Thymus (tissue), 11 donors: ENCODE measurements around the gene SBDS. TPM values are rescaled to one million over a fixed set of nuclear protein-coding genes. Genes with fewer than 3 reads are reported as not detected.
"Not testable (repeated sequence)": the region's sequence is repeated elsewhere in the genome, so short reads cannot be mapped to it uniquely, and the experiment has no call there.

Source experiments
- DNase-seq, 9 donors: peaks; one replicate each; pipeline ENCODE4 v3.0.0-alpha.2; 2013; ENCODE audit warnings: low spot score in 9 of 9, low read depth in 6 of 9, missing footprints in 1 of 9
- H3K27ac ChIP-seq, 2 donors: one replicate each; pipeline ENCODE4 v1.5.1; 2013; ENCODE audit warnings: control low read depth in 1 of 2, low read depth in 1 of 2, low read length in 1 of 2, mild to moderate bottlenecking in 1 of 2, moderate library complexity in 1 of 2
- H3K27me3 ChIP-seq, 2 donors: one replicate each; pipeline ENCODE4 v1.5.1; 2013; ENCODE audit warnings: low read length in 1 of 2; ENCODE audit not compliant: control insufficient read depth in 2 of 2, insufficient read depth in 1 of 2
- H3K36me3 ChIP-seq, 2 donors: one replicate each; pipeline ENCODE4 v1.5.1; 2013; ENCODE audit warnings: low read length in 1 of 2, mild to moderate bottlenecking in 1 of 2, moderate library complexity in 1 of 2; ENCODE audit not compliant: control insufficient read depth in 2 of 2, insufficient read depth in 2 of 2
- H3K4me1 ChIP-seq, 2 donors: one replicate each; pipeline ENCODE4 v1.5.1; 2013; ENCODE audit warnings: low read length in 2 of 2; ENCODE audit not compliant: control insufficient read depth in 2 of 2, insufficient read depth in 2 of 2
- H3K4me3 ChIP-seq, 2 donors: one replicate each; pipeline ENCODE4 v1.5.1; 2013; ENCODE audit warnings: low read length in 2 of 2, control low read depth in 1 of 2, mild to moderate bottlenecking in 1 of 2
- H3K9me3 ChIP-seq, 2 donors: one replicate each; pipeline ENCODE4 v1.5.1; 2013; ENCODE audit warnings: low read length in 1 of 2, mild to moderate bottlenecking in 1 of 2; ENCODE audit not compliant: control insufficient read depth in 2 of 2, insufficient read depth in 1 of 2
- whole genome bisulfite sequencing: extraction: QIAGEN DNeasy Blood & Tissue Kit; methylation state at CpG from one replicate; pipeline ENCODE4 v1.1.7; 2013; 5-methylcytosine and 5-hydroxymethylcytosine counted together
- polyA plus RNA-seq: library from polyadenylated mRNA; stranded (reverse); fragments of 200-250 nt; gene quantifications from one replicate; pipeline ENCODE4 v1.2.3, GENCODE V29; 2013
- total RNA-seq: library from RNA; stranded (reverse); fragments of 120-200 nt; gene quantifications from one replicate; pipeline ENCODE4 v1.2.4, GENCODE V29; 2013
- donor health status: healthy.

Gene SBDS
- total and polyA plus RNA-seq, 2 donors, result 45.3 to 121 TPM

DNA sequence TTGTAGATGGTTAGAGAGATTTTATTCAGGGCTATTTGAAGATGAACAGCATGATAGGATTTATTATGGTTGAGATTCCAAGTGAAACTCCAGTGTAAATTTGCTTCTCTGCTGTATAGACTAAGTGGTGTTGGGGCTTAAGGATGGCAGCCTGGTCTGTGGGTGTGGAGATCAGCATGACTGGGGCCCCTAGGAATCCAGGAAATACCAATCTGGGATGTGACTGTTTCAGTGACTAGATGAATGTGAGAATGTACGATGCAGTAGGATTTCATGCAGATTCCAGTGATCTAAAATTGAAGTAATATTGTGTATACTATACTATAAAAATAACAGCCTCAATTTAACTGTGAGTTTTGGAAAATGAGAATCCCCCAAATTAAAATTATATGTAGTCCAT lies 30.1 kb upstream of the SBDS start:
- 98% methylated on average over 1 of the region's 1 CpG for WGBS
- peaks cover 22 to 32% of the 10 kb centered on the region in 2 donors for H3K36me3 ChIP-seq

DNA sequence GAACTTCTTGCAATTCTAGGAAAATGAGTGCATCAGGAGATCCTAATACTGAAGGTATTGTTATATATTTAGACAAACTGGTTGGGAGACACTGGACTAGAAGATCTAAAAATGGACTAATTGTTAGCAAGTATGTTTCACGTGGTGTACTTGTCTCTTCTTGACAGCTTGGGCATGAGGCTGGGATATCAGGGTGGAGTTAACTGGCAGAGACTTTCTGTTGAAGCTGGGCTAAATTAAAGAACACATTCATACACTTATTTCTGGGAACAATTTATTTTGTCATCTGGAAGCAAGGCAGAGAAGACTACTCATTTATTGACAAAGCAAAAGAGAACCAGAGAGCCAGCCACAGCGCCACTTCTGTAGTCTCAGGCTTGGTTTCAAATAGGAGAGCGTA lies 27.1 kb upstream of the SBDS start:
- Histone ChIP-seq H3K4me3 (no peak overlapping the region), H3K27ac (no peak overlapping the region), H3K36me3 (peaks cover 41 to 45% of the 10 kb centered on the region in 2 donors), H3K27me3 (no peaks in the 10 kb centered on the region), H3K9me3 (no peaks in the 10 kb centered on the region), H3K4me1 (no peaks in the 10 kb centered on the region)
- 97% methylated on average over 3 of the region's 3 CpGs for WGBS
- DNase-seq, result no peak

More for the DNA sequence above, 30.1 kb upstream of the SBDS start:
- H3K27me3 ChIP-seq, H3K27ac ChIP-seq, H3K4me3 ChIP-seq, DNase-seq, H3K9me3 ChIP-seq, H3K4me1 ChIP-seq: not testable (repeated sequence)

DNA sequence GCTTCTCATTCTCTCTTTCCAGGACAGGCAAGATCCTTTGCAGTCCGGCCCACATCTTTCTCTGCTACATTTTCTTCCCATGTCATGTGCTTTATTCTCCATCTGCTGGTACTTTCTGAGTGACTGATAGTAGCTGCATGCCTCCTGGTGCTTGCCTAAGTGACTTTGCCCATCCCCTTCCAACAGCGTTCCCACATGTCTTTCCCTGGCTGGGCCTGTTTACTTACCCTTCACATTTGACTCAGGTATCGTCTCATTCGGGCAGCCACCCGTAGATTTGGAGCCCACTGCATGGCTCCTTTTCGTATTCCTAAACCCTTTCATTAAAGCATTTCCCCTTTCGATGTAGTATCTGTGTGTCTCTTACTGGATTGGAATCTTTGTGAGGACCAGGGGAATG lies 25.9 kb upstream of the SBDS start:
- Histone ChIP-seq H3K4me1 (no peaks in the 10 kb centered on the region), H3K27ac (no peak overlapping the region), H3K4me3 (no peak overlapping the region), H3K9me3 (no peaks in the 10 kb centered on the region), H3K27me3 (no peaks in the 10 kb centered on the region), H3K36me3 (peaks cover 41 to 48% of the 10 kb centered on the region in 2 donors)
- 94% methylated on average over 7 of the region's 7 CpGs for WGBS
- DNase-seq, result no peak

DNA sequence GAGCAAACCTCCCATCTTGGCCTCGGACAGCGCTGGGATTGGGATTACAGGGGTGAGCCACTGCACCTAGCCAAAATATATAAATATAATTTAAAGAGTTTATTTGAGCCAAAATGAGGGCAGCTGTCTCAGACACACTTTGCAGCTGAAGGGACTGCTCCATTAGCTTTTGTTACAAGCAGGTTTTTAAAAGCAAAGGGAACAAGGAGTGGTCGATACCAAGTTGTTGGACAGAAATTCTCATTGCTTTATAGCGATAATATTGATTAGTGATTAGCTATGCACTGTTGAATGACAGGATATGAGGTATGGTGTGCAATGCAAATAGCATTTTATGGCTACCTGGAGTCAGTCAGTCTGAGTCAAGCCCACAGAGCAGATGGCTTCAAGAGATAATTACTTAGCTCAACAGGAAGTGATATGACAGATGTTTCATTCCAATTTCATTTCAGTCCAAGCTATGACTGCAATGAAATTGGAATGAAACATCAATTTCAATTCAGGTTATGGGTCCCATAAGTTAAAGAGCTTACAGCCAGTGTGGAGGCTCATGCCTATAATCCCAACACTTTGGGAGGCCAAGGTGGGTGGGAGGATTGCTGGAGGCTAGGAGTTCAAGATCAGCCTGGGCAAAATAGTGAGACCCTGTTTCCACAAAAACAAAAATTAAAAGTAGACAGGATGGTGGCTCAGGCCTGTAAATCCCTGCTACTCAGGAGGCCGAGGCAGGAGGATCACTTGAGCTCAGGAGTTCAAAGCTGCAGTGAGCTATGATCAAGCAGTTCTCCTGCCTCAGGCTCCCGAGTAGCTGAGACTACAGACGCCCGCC lies 24.4 kb upstream of the SBDS start:
- no peak for DNase-seq
- H3K4me3 ChIP-seq, result no peak overlapping the region
- H3K4me1 ChIP-seq, result no peaks in the 10 kb centered on the region
- H3K36me3 ChIP-seq, result peaks cover 41 to 50% of the 10 kb centered on the region in 2 donors
- 88% methylated on average over 8 of the region's 8 CpGs for WGBS
- no peaks in the 10 kb centered on the region for H3K9me3 ChIP-seq
- no peaks in the 10 kb centered on the region for H3K27me3 ChIP-seq
- H3K27ac ChIP-seq, result no peak overlapping the region

DNA sequence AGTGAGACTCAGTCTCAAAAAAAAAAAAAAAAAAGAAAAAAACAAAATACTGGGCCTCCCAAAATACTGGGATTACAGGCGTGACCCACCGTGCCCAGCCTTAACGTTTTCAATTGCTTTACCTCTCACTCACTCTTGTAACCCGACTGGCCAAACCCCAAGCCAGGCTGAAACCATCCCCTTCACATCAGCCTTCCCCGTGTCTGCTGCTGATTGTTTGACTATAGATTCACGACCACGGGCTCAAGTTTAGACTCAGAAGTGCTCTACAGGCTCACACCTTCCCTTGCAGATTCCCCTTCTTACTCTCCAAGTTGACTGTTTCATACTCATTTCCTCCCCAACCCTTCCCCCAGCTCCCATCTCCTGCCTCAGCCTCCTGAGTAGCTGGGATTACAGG lies 23.6 kb upstream of the SBDS start:
- Histone ChIP-seq H3K9me3 (no peaks in the 10 kb centered on the region), H3K4me1 (no peaks in the 10 kb centered on the region), H3K27me3 (no peaks in the 10 kb centered on the region), H3K4me3 (no peak overlapping the region), H3K27ac (no peak overlapping the region), H3K36me3 (peaks cover 41 to 53% of the 10 kb centered on the region in 2 donors)
- DNase-seq, result no peak
- 86% methylated on average over 7 of the region's 7 CpGs for WGBS

DNA sequence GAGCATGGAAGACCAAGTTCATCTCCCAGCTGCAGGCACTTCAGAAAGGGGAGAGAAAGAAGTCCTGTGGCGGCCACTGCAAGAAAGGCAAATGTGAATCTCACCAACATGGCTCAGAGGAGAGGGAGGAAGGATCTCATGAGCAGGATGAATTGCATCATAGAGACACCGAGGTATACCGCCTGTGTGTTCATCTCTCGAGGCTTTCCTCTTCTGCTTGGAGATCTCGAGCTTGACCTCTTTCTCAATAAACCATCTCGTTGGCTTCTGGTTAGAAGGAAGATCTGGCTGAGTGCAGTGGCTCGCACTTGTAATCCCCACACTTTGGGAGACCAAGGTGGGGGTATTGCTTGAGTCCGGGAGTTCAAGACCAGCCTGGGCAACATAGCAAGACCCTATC lies 22.6 kb upstream of the SBDS start:
- not testable (repeated sequence) for DNase-seq, H3K27me3 ChIP-seq, H3K4me1 ChIP-seq, H3K9me3 ChIP-seq, H3K4me3 ChIP-seq, H3K27ac ChIP-seq
- 98% methylated on average over 8 of the region's 8 CpGs for WGBS
- H3K36me3 ChIP-seq, result peaks cover 41 to 52% of the 10 kb centered on the region in 2 donors

DNA sequence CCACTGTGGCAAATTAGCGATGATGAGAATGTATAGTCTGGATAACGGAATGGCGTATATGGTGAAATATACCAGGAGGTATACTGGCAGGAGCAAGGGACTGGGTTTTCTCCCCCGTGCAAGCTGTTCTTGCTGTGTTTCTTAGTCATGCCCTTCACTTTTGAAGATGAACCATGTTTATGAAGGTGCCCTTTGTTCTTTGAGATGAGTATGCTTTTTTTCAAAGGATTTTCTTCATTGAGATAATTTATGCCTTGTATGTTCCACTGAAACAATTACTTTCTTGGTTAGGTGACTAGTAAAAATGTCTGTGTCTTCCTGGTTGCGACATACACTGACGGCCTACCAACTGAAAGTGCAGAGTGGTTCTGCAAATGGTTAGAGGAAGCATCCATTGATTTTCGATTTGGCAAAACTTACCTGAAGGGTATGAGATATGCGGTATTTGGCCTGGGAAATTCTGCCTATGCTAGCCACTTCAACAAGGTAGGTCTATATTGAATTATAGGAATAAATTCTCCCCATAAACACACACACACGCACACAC lies 18.8 kb upstream of the SBDS start:
- peaks cover 30 to 35% of the 10 kb centered on the region in 2 donors for H3K36me3 ChIP-seq
- not testable (repeated sequence) for H3K27me3 ChIP-seq, H3K27ac ChIP-seq, H3K4me3 ChIP-seq, DNase-seq, H3K9me3 ChIP-seq, H3K4me1 ChIP-seq
- 96% methylated on average over 9 of the region's 9 CpGs for WGBS

DNA sequence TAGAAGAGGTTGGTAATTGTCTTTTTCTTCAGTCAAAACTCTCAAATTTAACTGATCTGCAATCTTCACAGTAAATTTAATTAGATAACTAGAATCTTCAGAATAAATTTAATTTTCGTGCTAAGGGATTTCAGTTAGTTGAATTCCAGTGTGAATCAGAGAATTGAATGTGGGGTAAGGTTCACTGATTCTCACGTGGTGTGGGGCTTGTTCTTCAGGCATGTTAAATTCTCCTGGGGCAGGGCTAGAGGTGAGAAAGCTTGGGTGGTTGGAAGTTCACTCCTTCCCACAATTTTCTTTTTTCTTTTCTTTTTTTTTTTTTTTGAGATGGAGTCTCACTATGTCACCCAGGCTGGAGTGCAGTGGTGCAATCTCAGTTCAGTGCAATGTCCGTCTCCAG lies 14.3 kb upstream of the SBDS start:
- WGBS, result 99% methylated on average over 3 of the region's 3 CpGs
- not testable (repeated sequence) for H3K27ac ChIP-seq, H3K4me3 ChIP-seq, H3K9me3 ChIP-seq, H3K4me1 ChIP-seq, H3K27me3 ChIP-seq, DNase-seq
- H3K36me3 ChIP-seq, result peaks cover 29 to 31% of the 10 kb centered on the region in 2 donors

DNA sequence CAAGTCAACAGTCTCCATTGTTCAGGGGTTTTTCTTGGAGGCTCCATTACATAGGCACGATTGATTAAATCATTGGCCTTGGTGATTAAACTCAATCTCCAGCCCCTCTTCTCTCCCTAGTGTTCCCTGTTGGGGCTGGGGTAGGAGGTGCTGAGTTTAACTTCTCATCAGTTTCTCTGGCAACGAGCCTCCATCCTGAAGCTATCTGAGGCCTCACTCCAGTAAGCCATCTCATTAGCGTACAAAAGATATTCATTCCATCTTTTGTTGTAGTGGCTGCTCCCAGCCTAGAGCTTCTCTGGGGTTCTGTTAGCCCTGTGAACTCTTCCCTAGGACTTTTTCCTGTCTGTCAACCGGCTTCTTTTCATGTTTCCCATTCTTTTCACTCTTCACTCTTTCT lies 12.9 kb upstream of the SBDS start:
- no peak for DNase-seq
- Histone ChIP-seq H3K27me3 (no peaks in the 10 kb centered on the region), H3K4me1 (no peaks in the 10 kb centered on the region), H3K27ac (no peak overlapping the region), H3K4me3 (no peak overlapping the region), H3K36me3 (peaks cover 26 to 31% of the 10 kb centered on the region in 2 donors), H3K9me3 (no peaks in the 10 kb centered on the region)
- WGBS, result 93% methylated on average over 4 of the region's 4 CpGs
